Astrocyte of the cerebellum (primary cell): Measurements from ENCODE around the gene GRXCR2.

Experiments used
- DNase-seq: peaks from one replicate; pipeline ENCODE4 v3.0.0-alpha.2; 2011; ENCODE audit warnings: low read depth
- H3K4me3 ChIP-seq: 2 replicates; pipeline ENCODE4 v1.5.1; 2011; ENCODE audit warnings: mild to moderate bottlenecking, low read depth, low read length, moderate library complexity
- in situ Hi-C: cut with HindIII; loops from 2 replicates; pipeline ENCODE4 v1.10.0; 2017; ENCODE audit warnings: low sequenced_read_pairs
- TF ChIP-seq, protein P1 (sequence below): IDR thresholded peaks from 2 replicates; pipeline ENCODE4 v1.5.1; 2012; ENCODE audit warnings: low read length, low read depth, moderate library complexity, mild to moderate bottlenecking; ENCODE audit errors: missing control alignments

Gene GRXCR2

DNA sequence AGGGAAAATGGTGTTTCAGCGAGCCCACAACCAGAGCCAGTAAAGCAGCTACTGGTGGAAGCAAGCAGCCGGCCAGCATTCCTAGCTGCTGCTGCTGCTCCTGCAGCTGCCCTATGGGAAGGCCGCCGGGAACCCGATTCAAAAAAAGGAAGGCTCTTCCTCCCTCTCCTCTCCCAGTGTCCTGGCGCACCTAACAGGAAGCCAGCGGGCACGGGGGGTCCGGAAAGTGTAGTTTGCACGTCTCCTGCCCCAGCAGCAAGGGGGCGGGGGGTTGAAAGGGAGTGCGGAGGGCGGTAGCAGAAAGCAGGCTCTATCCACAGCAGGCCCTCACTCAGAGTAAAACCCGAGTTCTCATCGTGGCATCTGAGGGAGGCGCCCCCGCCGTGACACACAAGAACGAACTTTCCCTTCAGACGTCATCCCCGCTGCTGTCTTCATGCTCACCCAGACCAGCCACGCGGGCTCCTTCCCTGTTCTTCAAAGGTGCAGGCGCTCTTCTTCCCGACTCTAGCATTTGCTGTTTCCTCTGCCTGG is 16.5 kb downstream of the GRXCR2 start:
- in situ Hi-C loops: no loop called here
- no peak overlapping the region for H3K4me3 ChIP-seq
- no peak for DNase-seq
- TF ChIP-seq, protein P1, sequence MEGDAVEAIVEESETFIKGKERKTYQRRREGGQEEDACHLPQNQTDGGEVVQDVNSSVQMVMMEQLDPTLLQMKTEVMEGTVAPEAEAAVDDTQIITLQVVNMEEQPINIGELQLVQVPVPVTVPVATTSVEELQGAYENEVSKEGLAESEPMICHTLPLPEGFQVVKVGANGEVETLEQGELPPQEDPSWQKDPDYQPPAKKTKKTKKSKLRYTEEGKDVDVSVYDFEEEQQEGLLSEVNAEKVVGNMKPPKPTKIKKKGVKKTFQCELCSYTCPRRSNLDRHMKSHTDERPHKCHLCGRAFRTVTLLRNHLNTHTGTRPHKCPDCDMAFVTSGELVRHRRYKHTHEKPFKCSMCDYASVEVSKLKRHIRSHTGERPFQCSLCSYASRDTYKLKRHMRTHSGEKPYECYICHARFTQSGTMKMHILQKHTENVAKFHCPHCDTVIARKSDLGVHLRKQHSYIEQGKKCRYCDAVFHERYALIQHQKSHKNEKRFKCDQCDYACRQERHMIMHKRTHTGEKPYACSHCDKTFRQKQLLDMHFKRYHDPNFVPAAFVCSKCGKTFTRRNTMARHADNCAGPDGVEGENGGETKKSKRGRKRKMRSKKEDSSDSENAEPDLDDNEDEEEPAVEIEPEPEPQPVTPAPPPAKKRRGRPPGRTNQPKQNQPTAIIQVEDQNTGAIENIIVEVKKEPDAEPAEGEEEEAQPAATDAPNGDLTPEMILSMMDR: no peak

DNA sequence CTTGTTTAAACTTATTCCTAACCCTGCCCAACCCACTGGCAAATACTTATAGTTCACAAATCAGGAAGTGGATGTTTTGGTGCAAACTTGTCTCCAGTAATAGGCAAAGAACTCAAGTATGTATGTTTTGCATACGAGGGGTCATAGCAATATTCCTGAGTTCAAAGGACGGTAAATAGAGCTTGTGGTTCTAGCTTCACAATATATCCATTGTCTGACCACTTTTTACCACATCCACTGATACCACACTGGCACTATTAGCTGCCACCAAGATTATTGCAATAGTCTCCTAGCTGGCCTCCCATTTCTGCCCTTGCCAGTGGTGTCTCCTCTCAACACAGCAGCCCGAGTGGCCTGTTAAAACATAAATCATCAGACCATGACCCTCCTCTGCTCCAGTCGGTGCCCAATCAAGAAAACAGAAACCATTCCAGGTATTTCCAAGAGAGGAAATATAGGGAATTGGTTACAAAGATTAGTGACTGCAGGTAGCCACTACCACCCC is 17.0 kb downstream of the GRXCR2 start:
- TF ChIP-seq, protein P1: no peak
- H3K4me3 ChIP-seq: no peak overlapping the region
- in situ Hi-C loops: no loop called here
- no peak for DNase-seq

DNA sequence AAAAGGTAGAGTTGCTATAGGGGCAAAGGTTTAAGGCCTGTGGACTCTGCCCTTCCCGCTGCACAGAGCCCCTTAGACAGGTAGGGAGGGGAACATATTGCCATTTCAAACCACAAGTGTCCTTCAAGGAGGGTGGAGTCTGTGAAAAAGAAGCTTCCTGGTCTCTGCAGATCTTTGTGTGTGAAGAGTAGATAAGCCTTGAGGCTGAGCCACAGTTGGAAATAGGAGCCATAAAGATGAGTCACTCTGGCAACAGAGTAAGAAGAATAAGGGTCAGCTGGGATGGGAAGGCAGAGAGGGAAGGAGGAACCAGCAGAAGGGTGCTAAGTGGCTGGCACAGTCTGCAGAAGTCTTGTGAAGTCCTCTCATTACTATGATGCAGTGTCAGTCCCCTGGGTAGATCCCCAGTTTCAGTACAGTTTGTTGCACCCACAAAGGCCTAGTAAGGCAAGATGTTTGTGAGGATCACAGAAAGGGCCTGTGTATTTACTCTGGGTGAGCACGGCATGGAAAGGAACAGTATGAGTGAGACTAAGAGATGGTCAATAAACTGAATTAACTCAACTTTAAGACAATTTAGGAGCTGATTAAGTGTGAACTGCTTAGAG is 18.1 kb downstream of the GRXCR2 start:
- peak; percentile 66 for DNase-seq
- H3K4me3 ChIP-seq: no peak overlapping the region
- TF ChIP-seq, protein P1: no peak
- in situ Hi-C loops: no loop called here

DNA sequence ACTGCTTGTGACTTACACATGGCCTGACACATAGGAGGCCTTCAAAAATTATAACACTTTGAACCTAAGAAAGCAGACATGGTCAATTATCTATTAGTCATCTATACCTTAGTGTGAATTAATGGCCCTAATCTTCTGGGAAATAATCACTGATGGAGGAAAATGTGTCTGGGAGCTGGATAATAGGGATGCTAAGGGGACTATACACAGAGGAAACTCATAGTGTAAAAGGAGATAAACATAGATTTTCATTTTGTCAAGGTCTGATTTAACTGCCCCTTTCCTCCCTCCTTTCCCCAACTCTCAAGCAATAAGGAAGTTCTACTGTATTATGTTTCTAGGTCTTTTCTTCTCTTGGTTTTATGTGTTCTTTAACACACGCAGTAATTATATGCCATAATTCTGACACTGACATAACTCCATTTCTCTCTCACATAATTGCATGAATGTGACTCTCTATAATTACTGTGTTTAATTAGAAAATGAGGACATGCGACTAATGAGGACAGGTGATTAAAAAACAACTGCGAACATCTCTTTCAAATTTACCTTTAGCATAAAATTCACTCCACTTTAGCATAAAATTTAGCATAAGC is 18.9 kb downstream of the GRXCR2 start:
- TF ChIP-seq, protein P1: no peak
- no peak overlapping the region for H3K4me3 ChIP-seq
- in situ Hi-C loops: no loop called here
- DNase-seq: no peak

DNA sequence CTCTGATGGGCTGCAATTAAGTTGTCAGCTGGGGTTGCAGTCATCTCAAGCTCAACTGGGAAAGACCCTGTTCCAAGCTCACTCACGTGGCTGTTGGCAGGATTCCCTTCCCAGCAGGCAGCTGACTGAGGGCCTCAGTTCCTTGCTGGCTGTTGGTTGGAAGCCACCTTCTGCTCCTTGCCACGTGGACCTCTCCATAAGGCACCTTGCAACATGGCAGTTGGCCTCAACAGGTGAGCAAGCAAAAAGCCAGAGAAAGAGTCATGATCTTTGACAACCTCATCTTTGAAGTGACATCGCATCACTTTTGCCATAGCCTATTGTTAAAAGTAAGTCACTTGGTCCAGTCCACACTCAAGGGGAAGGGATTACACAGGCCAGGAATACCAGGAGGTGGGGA is 19.8 kb downstream of the GRXCR2 start:
- TF ChIP-seq, protein P1: no peak
- no peak overlapping the region for H3K4me3 ChIP-seq
- in situ Hi-C loops: no loop called here
- no peak for DNase-seq

DNA sequence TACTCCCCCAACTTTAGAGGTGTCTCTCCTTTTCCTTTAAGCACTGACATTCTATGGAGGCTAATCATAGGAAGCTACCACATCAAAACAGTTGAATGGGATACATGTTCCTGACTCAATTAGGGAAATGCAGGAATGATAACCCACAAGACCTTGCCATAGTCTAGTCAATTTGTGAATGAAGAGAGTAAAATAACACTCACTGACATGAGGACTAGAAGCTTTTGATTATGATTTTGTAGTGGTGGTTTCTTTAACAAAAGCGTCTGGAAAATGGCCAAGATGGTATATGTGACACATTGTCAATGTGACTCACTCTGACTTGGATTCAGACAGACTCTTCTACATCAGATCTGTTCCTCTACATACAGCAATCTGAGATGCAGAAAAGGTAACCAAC is 24.0 kb downstream of the GRXCR2 start:
- DNase-seq: no peak
- TF ChIP-seq, protein P1: no peak
- in situ Hi-C loops: no loop called here
- no peak overlapping the region for H3K4me3 ChIP-seq
